IPS-18a (cell line): Measurements from ENCODE around the gene ESRRG.

Experiments used
- H3K27ac ChIP-seq: one replicate; pipeline ENCODE4 v1.5.1; 2013; ENCODE audit warnings: low read length
- H3K27me3 ChIP-seq: one replicate; pipeline ENCODE4 v1.6.1; 2013; ENCODE audit warnings: mild to moderate bottlenecking, low read length; ENCODE audit not compliant: control insufficient read depth, insufficient read depth
- H3K36me3 ChIP-seq: one replicate; pipeline ENCODE4 v1.6.1; 2013; ENCODE audit warnings: low read depth, low read length; ENCODE audit not compliant: control insufficient read depth
- H3K4me1 ChIP-seq: one replicate; pipeline ENCODE4 v1.6.1; 2013; ENCODE audit warnings: low read depth, low read length; ENCODE audit not compliant: control insufficient read depth
- H3K4me3 ChIP-seq: one replicate; pipeline ENCODE4 v1.5.1; 2013; ENCODE audit warnings: low read length
- H3K9ac ChIP-seq: one replicate; pipeline ENCODE4 v1.6.1; 2013; ENCODE audit warnings: mild to moderate bottlenecking, low read length, moderate library complexity
- H3K9me3 ChIP-seq: one replicate; pipeline ENCODE4 v1.6.1; 2013; ENCODE audit warnings: low read depth, low read length; ENCODE audit not compliant: control insufficient read depth

The ESRRG gene

GRCh38 chr1:216626394-216627067 lies 96.7 kb downstream of the ESRRG start:
- Histone ChIP-seq H3K27ac (no peak overlapping the region), H3K9ac (no peak overlapping the region), H3K4me1 (peaks cover 5% of the 10 kb centered on the region), H3K9me3 (no peaks in the 10 kb centered on the region), H3K27me3 (no peaks in the 10 kb centered on the region), H3K36me3 (no peaks in the 10 kb centered on the region), H3K4me3 (no peak overlapping the region)

GRCh38 chr1:216621536-216621935 lies 101.7 kb downstream of the ESRRG start:
- no peaks in the 10 kb centered on the region for H3K27me3 ChIP-seq
- no peaks in the 10 kb centered on the region for H3K9me3 ChIP-seq
- no peak overlapping the region for H3K4me3 ChIP-seq
- no peak overlapping the region for H3K9ac ChIP-seq
- no peaks in the 10 kb centered on the region for H3K36me3 ChIP-seq
- no peak overlapping the region for H3K27ac ChIP-seq
- peaks cover under 1% of the 10 kb centered on the region for H3K4me1 ChIP-seq

- H3K27me3 ChIP-seq = no peaks in the 10 kb centered on the region
- H3K36me3 ChIP-seq = no peaks in the 10 kb centered on the region
- peaks cover 3% of the 10 kb centered on the region for H3K4me1 ChIP-seq
- no peaks in the 10 kb centered on the region for H3K9me3 ChIP-seq
- no peak overlapping the region for H3K9ac ChIP-seq
- no peak overlapping the region for H3K4me3 ChIP-seq
- no peak overlapping the region for H3K27ac ChIP-seq
Measured at GRCh38 chr1:216617081-216617875, 106.0 kb downstream of the ESRRG start.

- H3K9me3 ChIP-seq = no peaks in the 10 kb centered on the region
- H3K27me3 ChIP-seq = no peaks in the 10 kb centered on the region
- H3K27ac ChIP-seq = no peak overlapping the region
- H3K4me1 ChIP-seq = peaks cover 3% of the 10 kb centered on the region
- H3K4me3 ChIP-seq = no peak overlapping the region
- no peaks in the 10 kb centered on the region for H3K36me3 ChIP-seq
- H3K9ac ChIP-seq = no peak overlapping the region
Measured at GRCh38 chr1:216616425-216616824, 106.8 kb downstream of the ESRRG start.

- Histone ChIP-seq H3K9me3 (no peaks in the 10 kb centered on the region), H3K27ac (no peak overlapping the region), H3K4me1 (peaks cover 3% of the 10 kb centered on the region), H3K27me3 (no peaks in the 10 kb centered on the region), H3K9ac (no peak overlapping the region), H3K36me3 (no peaks in the 10 kb centered on the region), H3K4me3 (no peak overlapping the region)
Measured at GRCh38 chr1:216614011-216614934, 109.0 kb downstream of the ESRRG start.

- Histone ChIP-seq H3K27me3 (no peaks in the 10 kb centered on the region), H3K9ac (no peak overlapping the region), H3K9me3 (no peaks in the 10 kb centered on the region), H3K36me3 (no peaks in the 10 kb centered on the region), H3K27ac (no peak overlapping the region), H3K4me3 (no peak overlapping the region), H3K4me1 (peaks cover 3% of the 10 kb centered on the region)
Measured at GRCh38 chr1:216612291-216612690, 110.9 kb downstream of the ESRRG start.

GRCh38 chr1:216607067-216607697 lies 116.0 kb downstream of the ESRRG start:
- no peaks in the 10 kb centered on the region for H3K4me1 ChIP-seq
- no peak overlapping the region for H3K4me3 ChIP-seq
- no peak overlapping the region for H3K27ac ChIP-seq
- H3K36me3 ChIP-seq = no peaks in the 10 kb centered on the region
- H3K9me3 ChIP-seq = no peaks in the 10 kb centered on the region
- H3K27me3 ChIP-seq = no peaks in the 10 kb centered on the region
- no peak overlapping the region for H3K9ac ChIP-seq

GRCh38 chr1:216606047-216606637 lies 117.1 kb downstream of the ESRRG start:
- Histone ChIP-seq H3K9me3 (no peaks in the 10 kb centered on the region), H3K27ac (no peak overlapping the region), H3K4me1 (peaks cover 5% of the 10 kb centered on the region), H3K27me3 (peaks cover 8% of the 10 kb centered on the region), H3K36me3 (no peaks in the 10 kb centered on the region), H3K4me3 (no peak overlapping the region), H3K9ac (no peak overlapping the region)

- H3K36me3 ChIP-seq = no peaks in the 10 kb centered on the region
Measured at GRCh38 chr1:216604771-216605170, 118.5 kb downstream of the ESRRG start.

GRCh38 chr1:216600730-216601609 lies 122.3 kb downstream of the ESRRG start:
- Histone ChIP-seq H3K36me3 (no peaks in the 10 kb centered on the region), H3K9me3 (no peaks in the 10 kb centered on the region), H3K4me3 (peak overlapping the region; percentile 74), H3K27ac (no peak overlapping the region), H3K4me1 (peaks cover 32% of the 10 kb centered on the region), H3K9ac (peak overlapping the region; percentile 71), H3K27me3 (peaks cover 8% of the 10 kb centered on the region)

More at GRCh38 chr1:216604771-216605170, 118.5 kb downstream of the ESRRG start:
- no peaks in the 10 kb centered on the region for H3K9me3 ChIP-seq
- peaks cover 8% of the 10 kb centered on the region for H3K27me3 ChIP-seq
- peaks cover 9% of the 10 kb centered on the region for H3K4me1 ChIP-seq
- no peak overlapping the region for H3K9ac ChIP-seq
- H3K4me3 ChIP-seq = no peak overlapping the region
- no peak overlapping the region for H3K27ac ChIP-seq
